Neural crest cell (in vitro differentiated cells): ENCODE results near the gene ZNF652. TPM values are rescaled to one million over a fixed set of nuclear protein-coding genes. Genes with fewer than 3 reads are reported as not detected.
"Not testable (repeated sequence)": the region's sequence is repeated elsewhere in the genome, so short reads cannot be mapped to it uniquely, and the experiment has no call there.

Experiments
- DNase-seq: peaks from one replicate; pipeline ENCODE4 v3.0.0; 2021; ENCODE audit warnings: low read depth, mixed read lengths, low spot score
- H3K27ac Mint-ChIP-seq: one replicate; pipeline ENCODE4 v1.8.0; 2021; ENCODE audit warnings: mild to moderate bottlenecking, mixed read lengths; ENCODE audit not compliant: unreplicated experiment
- H3K27me3 Mint-ChIP-seq: 2 replicates; pipeline ENCODE4 v1.8.0; 2021; ENCODE audit warnings: low read depth, mild to moderate bottlenecking, mixed read lengths
- H3K36me3 Mint-ChIP-seq: 2 replicates; pipeline ENCODE4 v1.8.0; 2021; ENCODE audit warnings: low read depth, mild to moderate bottlenecking, mixed read lengths
- H3K4me1 Mint-ChIP-seq: 2 replicates; pipeline ENCODE4 v1.8.0; 2021; ENCODE audit warnings: mixed read lengths
- H3K4me3 Mint-ChIP-seq: one replicate; pipeline ENCODE4 v1.8.0; 2021; ENCODE audit warnings: mild to moderate bottlenecking, mixed read lengths
- H3K9me3 Mint-ChIP-seq: 2 replicates; pipeline ENCODE4 v1.8.0; 2021; ENCODE audit warnings: mixed read lengths
- total RNA-seq: library from RNA; stranded (reverse); gene quantifications from 2 replicates; pipeline ENCODE4 v1.2.1, GENCODE V29; 2021
- TF ChIP-seq, protein P1 (sequence below): fragments of 200-600 bp; sonication (generic); conservative IDR thresholded peaks from 2 replicates; pipeline ENCODE4 v1.5.0; 2021; ENCODE audit warnings: antibody characterized with exemption, mild to moderate bottlenecking

The ZNF652 gene
- total RNA-seq, 1 donor from 2014 or later: 42.1 TPM

DNA sequence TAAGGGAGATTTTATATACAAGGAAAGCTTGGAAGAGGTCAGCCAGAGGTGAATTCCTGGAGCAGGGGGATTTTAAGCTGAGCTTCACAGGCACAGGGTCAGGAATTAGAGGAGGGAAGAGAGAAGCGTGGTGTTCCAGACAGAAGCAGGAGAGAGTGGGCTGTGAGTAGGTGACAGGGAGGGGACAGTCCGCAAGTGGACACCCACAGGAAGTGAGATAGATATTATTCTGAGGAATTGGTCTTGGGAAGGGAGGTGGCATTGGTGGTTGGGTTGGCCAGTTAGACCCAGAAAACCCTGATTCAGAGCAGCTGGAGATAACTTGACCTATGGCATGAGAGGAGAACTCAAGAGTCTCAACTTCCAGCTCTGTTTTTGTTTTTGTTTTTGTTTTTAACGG lies 37.9 kb upstream of the ZNF652 start:
- TF ChIP-seq, protein P1, sequence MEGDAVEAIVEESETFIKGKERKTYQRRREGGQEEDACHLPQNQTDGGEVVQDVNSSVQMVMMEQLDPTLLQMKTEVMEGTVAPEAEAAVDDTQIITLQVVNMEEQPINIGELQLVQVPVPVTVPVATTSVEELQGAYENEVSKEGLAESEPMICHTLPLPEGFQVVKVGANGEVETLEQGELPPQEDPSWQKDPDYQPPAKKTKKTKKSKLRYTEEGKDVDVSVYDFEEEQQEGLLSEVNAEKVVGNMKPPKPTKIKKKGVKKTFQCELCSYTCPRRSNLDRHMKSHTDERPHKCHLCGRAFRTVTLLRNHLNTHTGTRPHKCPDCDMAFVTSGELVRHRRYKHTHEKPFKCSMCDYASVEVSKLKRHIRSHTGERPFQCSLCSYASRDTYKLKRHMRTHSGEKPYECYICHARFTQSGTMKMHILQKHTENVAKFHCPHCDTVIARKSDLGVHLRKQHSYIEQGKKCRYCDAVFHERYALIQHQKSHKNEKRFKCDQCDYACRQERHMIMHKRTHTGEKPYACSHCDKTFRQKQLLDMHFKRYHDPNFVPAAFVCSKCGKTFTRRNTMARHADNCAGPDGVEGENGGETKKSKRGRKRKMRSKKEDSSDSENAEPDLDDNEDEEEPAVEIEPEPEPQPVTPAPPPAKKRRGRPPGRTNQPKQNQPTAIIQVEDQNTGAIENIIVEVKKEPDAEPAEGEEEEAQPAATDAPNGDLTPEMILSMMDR: no peak
- peaks cover 43% of the 10 kb centered on the region for H3K4me1 Mint-ChIP-seq
- H3K36me3 Mint-ChIP-seq: peaks cover 4% of the 10 kb centered on the region
- H3K9me3 Mint-ChIP-seq: no peaks in the 10 kb centered on the region
- no peaks in the 10 kb centered on the region for H3K27me3 Mint-ChIP-seq
- H3K4me3 Mint-ChIP-seq: peak overlapping the region; percentile 2
- DNase-seq: no peak
- peak overlapping the region; percentile 48 for H3K27ac Mint-ChIP-seq

DNA sequence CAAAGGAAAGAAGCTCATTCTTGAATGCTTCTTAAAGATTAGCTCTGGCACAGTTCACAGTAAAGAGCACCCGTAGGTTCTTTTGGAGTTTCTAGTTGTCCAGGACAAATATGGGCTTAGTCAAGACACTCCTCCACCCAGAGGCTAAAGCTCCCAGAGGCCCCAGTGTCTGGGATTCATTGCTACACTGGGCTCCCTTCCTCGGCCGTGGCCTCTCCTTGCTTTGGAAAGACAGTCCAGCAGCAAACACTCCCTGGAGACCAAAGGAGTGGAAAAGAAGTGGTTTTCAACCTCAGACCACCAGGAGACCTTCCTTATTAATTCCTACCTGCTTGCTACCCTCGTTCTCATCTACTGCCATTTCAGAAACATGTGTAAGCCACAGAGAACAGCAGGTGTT lies 35.5 kb upstream of the ZNF652 start:
- H3K27ac Mint-ChIP-seq: no peak overlapping the region
- no peak for DNase-seq
- H3K9me3 Mint-ChIP-seq: no peaks in the 10 kb centered on the region
- H3K36me3 Mint-ChIP-seq: no peaks in the 10 kb centered on the region
- no peak overlapping the region for H3K4me3 Mint-ChIP-seq
- no peaks in the 10 kb centered on the region for H3K27me3 Mint-ChIP-seq
- peaks cover 33% of the 10 kb centered on the region for H3K4me1 Mint-ChIP-seq
- TF ChIP-seq, protein P1: no peak

DNA sequence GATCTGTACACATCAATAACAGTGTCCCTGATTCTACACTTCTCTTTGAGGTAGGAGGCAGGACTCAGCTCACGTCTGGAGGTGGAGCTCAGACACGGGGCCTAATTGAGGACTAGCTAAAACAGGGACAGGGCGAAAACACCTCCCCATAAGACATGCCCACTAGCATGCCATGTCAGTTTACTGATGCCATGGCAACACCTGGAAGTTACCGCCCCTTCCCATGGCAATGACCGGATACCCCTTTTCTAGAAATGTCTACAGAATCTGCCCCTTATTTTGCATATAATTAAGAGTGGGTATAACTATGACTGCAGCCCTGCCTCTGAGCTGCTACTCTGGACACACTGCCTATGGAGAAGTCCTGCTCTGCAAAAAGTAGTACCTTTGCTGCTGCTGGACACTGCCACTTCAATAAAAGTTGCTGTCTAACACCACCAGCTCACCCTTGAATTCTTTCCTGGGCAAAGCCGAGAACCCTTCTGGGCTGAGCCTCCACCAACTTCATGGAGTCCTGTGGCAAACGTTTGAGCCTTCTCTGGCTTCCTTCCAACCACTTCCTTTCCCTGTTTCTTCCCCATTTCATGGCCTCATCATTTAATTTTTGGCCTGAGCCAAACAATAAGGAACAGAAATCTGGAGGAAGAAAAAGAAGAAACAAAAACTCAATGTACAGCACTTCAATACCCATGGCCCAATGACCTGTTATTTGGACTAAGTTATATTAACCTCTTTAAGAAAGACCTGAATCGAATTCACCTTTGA lies 31.6 kb upstream of the ZNF652 start:
- Mint-ChIP-seq H3K27me3 (no peaks in the 10 kb centered on the region), H3K36me3 (no peaks in the 10 kb centered on the region), H3K9me3 (no peaks in the 10 kb centered on the region), H3K4me3 (no peak overlapping the region), H3K4me1 (peaks cover 23% of the 10 kb centered on the region), H3K27ac (no peak overlapping the region)
- TF ChIP-seq, protein P1: no peak
- DNase-seq: no peak

- Mint-ChIP-seq H3K36me3 (no peaks in the 10 kb centered on the region), H3K4me3 (peak overlapping the region; percentile 29), H3K4me1 (peaks cover 34% of the 10 kb centered on the region), H3K9me3 (no peaks in the 10 kb centered on the region), H3K27me3 (no peaks in the 10 kb centered on the region), H3K27ac (peak overlapping the region; percentile 96)
- TF ChIP-seq, protein P1: no peak
- DNase-seq: no peak
These were observed 28.7 kb upstream of the ZNF652 start for GRCh38 chr17:49390548-49391324.

DNA sequence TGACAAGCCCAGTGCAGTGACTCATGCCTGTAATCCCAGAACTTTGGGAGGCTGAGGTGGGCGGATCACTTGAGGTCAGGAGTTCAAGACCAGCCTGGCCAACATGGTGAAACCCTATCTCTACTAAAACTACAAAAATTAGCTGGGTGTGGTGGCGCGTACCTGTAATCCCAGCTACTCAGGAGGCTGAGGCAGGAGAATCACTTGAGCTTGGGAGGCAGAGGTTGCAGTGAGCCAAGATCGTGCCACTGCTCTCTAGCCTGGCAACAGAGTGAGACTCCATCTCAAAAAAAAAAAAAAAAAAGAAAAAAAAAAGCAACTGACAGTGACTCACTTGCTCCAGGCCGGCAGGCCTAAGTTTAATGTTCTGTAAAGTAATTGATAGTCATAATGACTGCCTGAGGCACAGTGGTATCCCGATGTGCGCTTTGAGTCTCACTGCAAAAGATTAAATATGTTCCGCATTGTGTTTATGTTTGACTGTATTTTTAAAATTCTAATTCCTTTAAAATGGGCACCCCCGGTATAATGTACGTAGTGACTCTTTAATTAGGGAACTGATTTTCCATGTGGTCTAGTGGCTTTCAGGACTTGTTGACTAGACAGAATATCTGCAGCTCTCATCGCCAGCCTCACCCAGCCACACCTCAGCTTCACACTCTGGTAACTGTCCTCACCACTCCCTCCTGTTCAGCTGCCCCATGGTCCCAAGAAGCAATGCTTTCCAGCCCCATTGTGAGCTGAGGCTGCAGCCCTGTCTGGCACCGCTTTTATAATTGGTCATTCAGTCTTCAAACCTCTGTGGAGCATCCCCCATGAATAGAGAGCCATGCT lies 27.7 kb upstream of the ZNF652 start:
- H3K4me3 Mint-ChIP-seq, DNase-seq, H3K27me3 Mint-ChIP-seq, H3K36me3 Mint-ChIP-seq, H3K9me3 Mint-ChIP-seq: not testable (repeated sequence)
- peaks cover 36% of the 10 kb centered on the region for H3K4me1 Mint-ChIP-seq
- peak overlapping the region; percentile 2 for H3K27ac Mint-ChIP-seq
